GM18870 (cell line): Measurements from ENCODE around the gene MRPS18C.
"Not testable (repeated sequence)": the region's sequence is repeated elsewhere in the genome, so short reads cannot be mapped to it uniquely, and the experiment has no call there.

Source experiments
- ATAC-seq: cut with Tn5 transposase; IDR thresholded peaks from one replicate; pipeline ENCODE4 v1.9.1; 2021; ENCODE audit warnings: moderate library complexity; ENCODE audit not compliant: unreplicated experiment

Gene MRPS18C

DNA sequence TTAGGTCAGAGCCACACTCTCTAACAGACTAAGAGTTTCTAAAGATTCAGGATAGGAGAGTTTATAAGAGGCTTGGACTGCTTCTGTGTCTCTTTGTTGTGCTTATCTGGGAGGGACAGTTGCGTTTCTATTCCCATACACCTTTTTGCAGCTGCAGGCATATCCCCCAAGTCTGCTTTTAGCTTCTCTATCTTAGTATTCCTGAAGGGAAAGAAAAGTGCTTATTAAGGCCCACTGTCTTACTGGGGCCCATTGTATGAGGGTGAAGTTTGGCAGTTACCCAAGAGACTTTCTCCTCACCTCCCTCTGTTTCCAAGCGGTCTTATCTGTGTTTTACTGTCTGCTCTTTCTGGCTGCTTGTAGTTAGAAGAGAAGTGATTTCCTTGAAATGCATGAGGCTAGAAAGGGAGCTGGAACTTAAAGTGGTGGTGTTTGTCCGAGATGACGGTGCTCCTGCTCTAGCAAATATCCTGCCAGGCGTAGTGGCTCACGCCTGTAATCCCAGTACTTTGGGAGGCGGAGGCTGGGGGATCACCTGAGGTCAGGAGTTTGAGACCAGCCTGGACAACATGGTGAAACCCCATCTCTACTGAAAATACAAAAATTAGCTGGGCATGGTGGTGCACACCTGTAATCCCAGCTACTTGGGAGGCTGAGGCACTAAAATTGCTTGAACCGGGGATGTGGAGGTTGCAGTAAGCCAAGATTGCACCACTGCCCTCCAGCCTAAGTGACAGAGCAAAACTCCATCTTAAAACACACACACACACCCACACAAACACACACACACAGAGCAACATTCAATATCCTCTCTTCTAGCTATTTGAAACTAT is 40.4 kb downstream of the MRPS18C start:
- ATAC-seq = not testable (repeated sequence)

DNA sequence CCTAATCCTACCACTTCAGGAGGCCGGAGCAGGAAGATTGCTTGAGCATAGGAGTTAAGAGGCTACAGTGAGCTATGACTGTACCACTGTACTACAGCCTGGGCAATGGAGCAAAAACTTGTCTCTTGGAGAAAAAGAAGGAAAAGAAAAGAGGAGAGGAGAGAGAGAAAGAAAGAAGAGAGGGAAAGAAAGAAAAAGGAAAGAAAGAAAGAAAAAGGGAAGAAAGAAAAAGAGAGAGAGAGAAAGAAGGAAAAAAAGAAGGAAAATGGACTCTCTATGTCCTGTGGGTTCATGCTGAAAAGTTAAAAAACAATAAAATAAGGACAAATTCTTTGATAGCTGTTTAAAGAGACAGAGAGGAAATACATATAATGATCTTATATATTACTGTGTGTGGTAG is 42.3 kb downstream of the MRPS18C start:
- ATAC-seq = no peak

DNA sequence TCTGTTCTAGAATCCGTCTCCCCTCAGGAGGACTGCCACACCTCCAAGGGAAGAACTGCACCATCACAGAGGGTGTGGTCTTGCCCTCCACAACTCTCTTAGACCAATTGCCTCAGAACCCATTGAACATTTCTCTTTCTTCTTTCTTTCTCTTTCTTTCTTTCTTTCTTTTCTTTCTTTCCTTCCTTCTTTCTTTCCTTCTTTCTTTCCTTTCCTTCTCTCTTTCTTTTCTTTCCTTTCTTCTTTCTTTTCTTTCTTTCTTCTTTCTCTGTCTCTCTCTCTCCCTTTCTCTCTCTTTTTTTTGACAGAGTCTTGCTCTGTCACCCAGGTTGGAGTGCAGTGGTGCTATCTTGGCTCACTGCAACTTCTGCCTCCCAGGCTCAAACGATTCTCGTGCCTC is 45.8 kb downstream of the MRPS18C start:
- ATAC-seq = not testable (repeated sequence)

GRCh38 chr4:83503974-83504373 is 48.1 kb downstream of the MRPS18C start:
- ATAC-seq = no peak

GRCh38 chr4:83504503-83504902 is 48.6 kb downstream of the MRPS18C start:
- ATAC-seq = no peak

- ATAC-seq = no peak
These were observed 49.1 kb downstream of the MRPS18C start for GRCh38 chr4:83504996-83505395.

DNA sequence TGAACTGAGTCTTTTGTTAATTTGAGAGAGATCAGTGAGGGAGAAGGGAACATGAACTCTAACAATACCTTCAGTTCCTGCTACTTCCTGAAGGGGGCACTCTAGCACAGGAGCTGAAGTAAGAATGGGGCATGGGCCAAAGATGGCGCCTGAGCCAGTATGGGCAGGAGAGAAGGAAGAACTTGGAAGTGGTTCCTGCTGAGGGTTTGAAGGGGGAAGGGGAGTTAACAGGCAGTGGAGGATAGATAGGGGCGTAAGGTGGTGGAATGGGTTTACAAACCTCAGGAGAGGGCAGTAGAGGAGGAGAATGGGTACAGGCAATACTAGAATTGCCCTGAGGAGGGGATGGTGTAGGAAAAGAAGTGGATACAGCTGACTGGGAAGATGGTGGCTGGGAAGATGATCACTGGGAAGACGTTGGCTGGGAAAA is 53.3 kb downstream of the MRPS18C start:
- ATAC-seq = not testable (repeated sequence)

DNA sequence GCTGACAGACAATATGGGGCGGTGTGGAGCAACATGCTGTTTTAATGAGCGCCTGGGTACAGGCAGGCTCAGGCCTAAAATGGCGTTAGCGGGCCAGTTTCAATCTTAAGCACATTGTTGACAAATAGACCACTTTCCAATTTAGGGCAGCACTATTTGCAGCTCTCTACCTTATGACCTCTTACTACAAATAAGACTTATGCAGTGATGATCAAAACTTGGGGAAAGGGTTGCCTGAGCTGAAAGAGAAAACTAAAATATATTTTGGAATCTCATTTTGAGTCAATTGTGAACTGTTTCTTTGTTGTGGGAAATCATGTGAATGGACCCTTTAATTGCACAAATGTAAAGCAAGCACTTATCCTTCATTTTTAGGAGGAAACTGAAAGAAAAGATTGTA is 54.6 kb downstream of the MRPS18C start:
- ATAC-seq = no peak
